Osteocyte (in vitro differentiated cells): ENCODE measurements around the gene CDH4. TPM values are rescaled to one million over a fixed set of nuclear protein-coding genes. Genes with fewer than 3 reads are reported as not detected.

ENCODE experiments used
- DNase-seq: peaks from one replicate; pipeline ENCODE4 v3.0.0; 2021; ENCODE audit warnings: mixed read lengths; ENCODE audit not compliant: unreplicated experiment; ENCODE audit errors: extremely low spot score
- H3K27ac Mint-ChIP-seq: one replicate; pipeline ENCODE4 v1.8.0; 2021; ENCODE audit warnings: mild to moderate bottlenecking, mixed read lengths; ENCODE audit not compliant: unreplicated experiment
- H3K27me3 Mint-ChIP-seq: one replicate; pipeline ENCODE4 v1.8.0; 2021; ENCODE audit warnings: mixed read lengths; ENCODE audit not compliant: unreplicated experiment
- H3K36me3 Mint-ChIP-seq: one replicate; pipeline ENCODE4 v1.8.0; 2021; ENCODE audit warnings: mixed read lengths; ENCODE audit not compliant: unreplicated experiment
- H3K4me1 Mint-ChIP-seq: one replicate; pipeline ENCODE4 v1.8.0; 2021; ENCODE audit warnings: mixed read lengths; ENCODE audit not compliant: unreplicated experiment
- H3K4me3 Mint-ChIP-seq: one replicate; pipeline ENCODE4 v1.8.0; 2021; ENCODE audit warnings: mild to moderate bottlenecking, moderate library complexity, mixed read lengths; ENCODE audit not compliant: unreplicated experiment
- H3K9me3 Mint-ChIP-seq: one replicate; pipeline ENCODE4 v1.8.0; 2021; ENCODE audit warnings: mixed read lengths; ENCODE audit not compliant: unreplicated experiment
- CTCF ChIP-seq: fragments of 200-600 bp; sonication (generic); IDR thresholded peaks from 2 replicates; pipeline ENCODE4 v1.5.0; 2021; ENCODE audit warnings: antibody characterized with exemption, mild to moderate bottlenecking, moderate library complexity
- total RNA-seq: library from RNA; stranded (reverse); gene quantifications from 2 replicates; pipeline ENCODE4 v1.2.1, GENCODE V29; 2021

CDH4 gene
- total RNA-seq, 1 donor from 2014 or later = 1.3 TPM

GRCh38 chr20:61649105-61649859 lies 397.2 kb downstream of the CDH4 start:
- TF ChIP-seq CTCF = no peak
- DNase-seq = no peak
- Mint-ChIP-seq H3K27ac (no peak overlapping the region), H3K36me3 (no peaks in the 10 kb centered on the region), H3K9me3 (no peaks in the 10 kb centered on the region), H3K4me3 (no peak overlapping the region), H3K4me1 (no peaks in the 10 kb centered on the region), H3K27me3 (peaks cover 15% of the 10 kb centered on the region)

DNA sequence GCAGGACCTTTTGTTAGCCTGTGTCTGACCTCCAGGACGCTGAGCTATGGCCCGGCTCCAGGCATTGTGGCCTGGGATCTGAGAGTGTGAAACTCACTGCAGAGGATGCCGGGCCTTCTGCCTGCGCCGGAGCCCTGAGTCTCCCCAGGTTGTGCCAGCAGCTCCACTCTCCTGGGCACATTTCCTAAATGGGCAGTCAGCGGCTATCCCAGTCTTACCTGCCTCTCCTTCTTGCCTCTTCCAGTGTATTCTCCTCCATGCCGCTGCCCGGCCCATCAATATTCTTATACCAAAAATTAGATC lies 397.8 kb downstream of the CDH4 start:
- H3K36me3 Mint-ChIP-seq = no peaks in the 10 kb centered on the region
- no peak overlapping the region for H3K4me3 Mint-ChIP-seq
- H3K27ac Mint-ChIP-seq = no peak overlapping the region
- no peak for DNase-seq
- H3K27me3 Mint-ChIP-seq = peaks cover 15% of the 10 kb centered on the region
- H3K9me3 Mint-ChIP-seq = no peaks in the 10 kb centered on the region
- no peaks in the 10 kb centered on the region for H3K4me1 Mint-ChIP-seq
- no peak for TF ChIP-seq CTCF

DNA sequence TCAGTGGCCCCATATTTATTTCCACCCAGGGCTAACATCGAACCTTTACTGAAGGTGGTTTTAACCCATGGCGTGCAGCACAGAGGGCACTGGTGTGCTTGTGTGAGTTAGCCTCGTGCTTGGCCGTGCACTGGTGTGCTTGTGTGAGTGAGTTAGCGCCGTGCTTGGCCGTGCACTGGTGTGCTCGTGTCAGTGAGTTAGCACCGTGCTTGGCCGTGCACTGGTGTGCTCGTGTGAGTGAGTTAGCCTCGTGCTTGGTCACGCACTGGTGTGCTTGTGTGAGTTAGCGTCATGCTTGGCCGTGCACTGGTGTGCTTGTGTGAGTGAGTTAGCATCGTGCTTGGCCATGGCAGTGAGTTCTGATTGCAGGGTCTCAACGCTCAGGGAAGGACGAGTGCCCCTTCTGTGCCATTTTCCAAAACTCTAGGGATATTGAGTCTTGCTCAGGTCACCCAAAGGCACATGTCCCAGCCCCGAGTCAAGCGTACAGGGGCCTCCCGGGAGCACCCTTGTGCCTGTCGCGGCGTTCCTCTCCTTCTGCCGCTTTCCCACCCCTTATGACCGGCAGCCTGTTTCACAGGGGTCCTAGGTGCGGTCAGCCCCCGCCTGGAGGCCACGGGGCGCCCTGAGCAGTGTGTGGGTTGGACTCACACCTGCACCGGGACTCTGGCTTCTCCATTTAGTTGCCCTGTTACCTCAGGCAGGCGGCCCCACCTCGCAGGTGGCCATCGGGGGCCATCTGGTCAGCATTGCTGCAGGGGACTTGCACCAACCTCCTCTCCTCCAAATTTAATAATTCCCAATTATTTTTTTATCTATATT lies 399.1 kb downstream of the CDH4 start:
- TF ChIP-seq CTCF = no peak
- H3K27me3 Mint-ChIP-seq = peaks cover 15% of the 10 kb centered on the region

DNA sequence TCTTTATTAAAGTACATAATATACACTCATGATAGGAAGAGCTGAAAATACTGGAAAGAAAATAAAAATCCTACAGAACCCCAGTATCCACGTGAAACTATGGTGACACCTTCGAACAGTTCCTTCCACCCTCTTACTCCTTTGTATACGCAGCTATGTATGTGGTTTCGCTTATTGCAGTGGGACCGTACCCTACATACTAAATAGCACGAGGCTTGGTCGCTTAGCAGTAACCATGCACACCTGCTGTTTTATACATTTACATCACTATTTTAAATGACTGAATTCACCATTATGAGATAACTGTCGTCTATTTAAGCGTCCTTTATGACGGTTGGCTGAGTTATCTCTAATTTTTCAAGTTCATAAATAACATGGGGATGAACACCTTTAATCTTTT lies 400.1 kb downstream of the CDH4 start:
- Mint-ChIP-seq H3K4me3 (no peak overlapping the region), H3K27me3 (peaks cover 15% of the 10 kb centered on the region), H3K27ac (no peak overlapping the region), H3K36me3 (no peaks in the 10 kb centered on the region), H3K9me3 (no peaks in the 10 kb centered on the region), H3K4me1 (no peaks in the 10 kb centered on the region)
- no peak for TF ChIP-seq CTCF
- DNase-seq = no peak

More for the DNA sequence above, 399.1 kb downstream of the CDH4 start:
- Mint-ChIP-seq H3K4me1 (no peaks in the 10 kb centered on the region), H3K9me3 (no peaks in the 10 kb centered on the region), H3K4me3 (no peak overlapping the region), H3K27ac (no peak overlapping the region), H3K36me3 (no peaks in the 10 kb centered on the region)
- no peak for DNase-seq

- TF ChIP-seq CTCF = no peak
- peaks cover 5% of the 10 kb centered on the region for H3K27me3 Mint-ChIP-seq
- H3K4me1 Mint-ChIP-seq = no peaks in the 10 kb centered on the region
- no peaks in the 10 kb centered on the region for H3K36me3 Mint-ChIP-seq
- no peaks in the 10 kb centered on the region for H3K9me3 Mint-ChIP-seq
- no peak overlapping the region for H3K4me3 Mint-ChIP-seq
- DNase-seq = no peak
- no peak overlapping the region for H3K27ac Mint-ChIP-seq
Observed at GRCh38 chr20:61654726-61655125, 402.7 kb downstream of the CDH4 start.
